HG03135 (cell line): Measurements from ENCODE around the gene PITPNM1.
"Not testable (repeated sequence)": the region's sequence is repeated elsewhere in the genome, so short reads cannot be mapped to it uniquely, and the experiment has no call there.

Source experiments
- ATAC-seq: cut with Tn5 transposase; IDR thresholded peaks from one replicate; pipeline ENCODE4 v1.9.1; 2021; ENCODE audit warnings: mild to moderate bottlenecking, moderate library complexity; ENCODE audit not compliant: unreplicated experiment

Gene PITPNM1

DNA sequence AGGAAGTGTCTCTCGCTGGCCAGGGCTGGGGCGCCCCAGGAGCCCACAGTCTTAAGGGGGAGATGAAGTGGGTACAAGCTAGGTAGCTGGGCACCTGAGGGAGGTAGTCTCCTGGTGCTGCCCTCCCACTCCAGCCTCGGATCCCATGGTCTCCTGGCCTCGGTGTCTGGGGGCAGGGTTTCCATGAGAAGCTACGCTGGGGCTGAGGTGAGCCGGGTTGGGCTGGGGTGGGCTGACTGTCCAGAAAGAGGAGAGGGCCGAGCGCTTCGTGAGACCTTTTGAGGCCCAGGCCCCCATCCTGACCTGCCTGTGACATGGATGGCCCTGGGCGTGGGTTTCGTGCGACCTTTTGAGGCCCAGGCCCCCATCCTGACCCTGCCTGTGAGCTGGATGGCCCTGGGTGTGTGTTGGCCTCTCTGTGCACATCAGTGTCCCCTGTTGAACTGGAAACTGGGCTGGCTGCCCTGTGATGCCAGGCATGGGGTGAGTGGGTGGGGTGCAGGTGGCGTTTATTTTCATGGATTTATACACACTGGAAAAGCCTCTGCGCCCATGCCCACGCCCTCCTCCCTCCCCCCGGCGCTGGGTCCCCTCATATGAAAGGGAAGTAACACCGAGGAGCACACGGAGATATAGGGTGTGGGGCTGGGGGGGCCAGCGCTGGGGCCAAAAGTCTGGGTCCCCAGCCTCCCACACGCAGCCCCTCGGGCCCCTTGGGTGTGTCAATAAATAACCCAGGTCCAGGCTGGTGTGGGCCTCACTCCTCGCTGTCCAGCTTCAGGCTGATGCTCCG, 13.7 kb downstream of the PITPNM1 start:
- no peak for ATAC-seq

DNA sequence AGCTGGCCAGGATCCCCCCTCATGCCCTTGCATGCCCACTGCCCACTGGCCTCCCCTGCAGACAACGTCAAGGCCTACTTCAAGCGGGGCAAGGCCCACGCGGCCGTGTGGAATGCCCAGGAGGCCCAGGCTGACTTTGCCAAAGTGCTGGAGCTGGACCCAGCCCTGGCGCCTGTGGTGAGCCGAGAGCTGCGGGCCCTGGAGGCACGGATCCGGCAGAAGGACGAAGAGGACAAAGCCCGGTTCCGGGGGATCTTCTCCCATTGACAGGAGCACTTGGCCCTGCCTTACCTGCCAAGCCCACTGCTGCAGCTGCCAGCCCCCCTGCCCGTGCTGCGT, 14.5 kb downstream of the PITPNM1 start:
- ATAC-seq: no peak

DNA sequence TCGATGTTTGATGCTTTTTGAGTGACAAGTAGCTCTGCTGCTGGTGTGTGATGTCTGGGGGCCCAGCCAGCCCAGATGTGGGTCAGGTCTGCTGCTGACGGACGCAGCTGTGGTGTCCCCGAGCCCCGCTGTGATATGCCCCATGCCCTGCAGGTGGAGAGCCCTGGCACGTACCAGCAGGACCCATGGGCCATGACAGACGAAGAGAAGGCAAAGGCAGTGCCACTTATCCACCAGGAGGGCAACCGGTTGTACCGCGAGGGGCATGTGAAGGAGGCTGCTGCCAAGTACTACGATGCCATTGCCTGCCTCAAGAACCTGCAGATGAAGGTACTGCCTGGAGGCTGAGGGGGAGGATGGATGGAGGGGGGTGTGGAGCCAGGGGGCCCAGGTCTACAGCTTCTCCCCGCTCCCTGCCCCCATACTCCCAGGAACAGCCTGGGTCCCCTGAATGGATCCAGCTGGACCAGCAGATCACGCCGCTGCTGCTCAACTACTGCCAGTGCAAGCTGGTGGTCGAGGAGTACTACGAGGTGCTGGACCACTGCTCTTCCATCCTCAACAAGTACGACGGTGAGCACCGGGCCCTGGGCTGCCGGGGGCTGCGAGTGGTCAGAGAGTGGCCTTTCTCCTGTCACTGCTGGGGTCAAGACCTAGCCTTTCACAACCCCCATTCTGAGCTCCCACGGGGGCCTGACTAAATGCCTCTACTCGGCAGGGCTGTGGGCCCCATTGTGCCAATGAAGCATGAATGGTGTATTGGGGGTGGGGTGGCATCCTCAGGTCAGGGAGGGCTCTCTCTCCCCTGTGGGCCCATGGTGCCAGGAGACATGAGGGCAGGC, 15.1 kb downstream of the PITPNM1 start:
- no peak for ATAC-seq

DNA sequence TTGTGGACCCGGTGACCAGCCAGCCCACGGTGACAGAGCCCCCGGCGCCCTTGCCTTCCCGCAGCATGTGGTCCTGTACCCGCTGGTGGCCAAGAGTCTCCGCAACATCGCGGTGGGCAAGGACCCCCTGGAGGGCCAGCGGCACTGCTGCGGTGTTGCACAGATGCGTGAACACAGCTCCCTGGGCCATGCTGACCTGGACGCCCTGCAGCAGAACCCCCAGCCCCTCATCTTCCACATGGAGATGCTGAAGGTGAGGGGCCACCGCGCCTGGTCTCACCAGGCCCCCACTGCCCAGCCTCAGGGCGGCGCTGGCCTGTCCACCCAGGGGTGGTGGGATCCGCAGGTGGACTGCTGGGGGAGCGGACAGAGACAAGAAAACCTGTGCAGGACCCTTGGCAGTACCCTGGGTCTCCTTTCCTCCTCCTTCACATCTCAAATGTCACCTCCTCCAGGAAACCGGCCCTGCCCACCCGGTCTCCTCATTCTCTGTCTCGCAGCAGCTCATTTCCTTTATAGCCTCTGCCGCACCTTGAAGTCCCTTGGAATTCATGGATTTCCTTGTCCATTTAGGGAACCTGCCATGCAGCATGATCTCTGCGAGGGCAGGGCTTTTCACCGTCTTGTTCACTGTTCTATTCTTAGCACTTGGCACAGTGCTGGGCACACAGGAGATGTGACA, 15.8 kb downstream of the PITPNM1 start:
- no peak for ATAC-seq

DNA sequence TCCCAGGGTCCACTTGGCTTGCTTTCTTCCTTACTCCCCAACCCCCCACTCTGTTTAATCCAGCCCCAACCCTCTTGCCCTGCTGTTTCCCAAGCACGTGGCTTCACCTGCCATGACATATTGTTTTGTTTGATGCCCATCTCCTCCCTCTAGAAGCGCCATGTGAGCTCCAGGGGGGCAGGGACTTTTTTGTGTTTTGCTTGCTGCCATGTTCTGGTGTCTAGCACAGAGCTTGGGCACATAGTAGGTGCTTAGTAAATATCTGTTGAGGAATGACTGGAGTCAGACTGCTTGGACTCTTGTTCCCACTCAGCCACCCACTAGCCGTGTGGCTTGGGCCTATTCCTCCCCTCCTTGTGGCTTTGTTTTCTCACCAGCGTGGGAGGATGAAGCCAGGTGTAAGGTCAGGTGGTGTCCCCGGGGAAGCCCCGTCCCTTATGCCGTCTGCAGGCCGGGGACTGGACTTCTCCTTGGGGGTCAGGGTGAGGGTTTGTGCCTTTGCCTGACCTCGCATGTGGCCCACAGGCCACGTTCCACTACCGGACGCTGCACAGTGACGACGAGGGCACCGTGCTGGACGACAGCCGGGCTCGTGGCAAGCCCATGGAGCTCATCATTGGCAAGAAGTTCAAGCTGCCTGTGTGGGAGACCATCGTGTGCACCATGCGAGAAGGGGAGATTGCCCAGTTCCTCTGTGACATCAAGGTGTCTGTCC, 18.5 kb downstream of the PITPNM1 start:
- ATAC-seq: no peak

DNA sequence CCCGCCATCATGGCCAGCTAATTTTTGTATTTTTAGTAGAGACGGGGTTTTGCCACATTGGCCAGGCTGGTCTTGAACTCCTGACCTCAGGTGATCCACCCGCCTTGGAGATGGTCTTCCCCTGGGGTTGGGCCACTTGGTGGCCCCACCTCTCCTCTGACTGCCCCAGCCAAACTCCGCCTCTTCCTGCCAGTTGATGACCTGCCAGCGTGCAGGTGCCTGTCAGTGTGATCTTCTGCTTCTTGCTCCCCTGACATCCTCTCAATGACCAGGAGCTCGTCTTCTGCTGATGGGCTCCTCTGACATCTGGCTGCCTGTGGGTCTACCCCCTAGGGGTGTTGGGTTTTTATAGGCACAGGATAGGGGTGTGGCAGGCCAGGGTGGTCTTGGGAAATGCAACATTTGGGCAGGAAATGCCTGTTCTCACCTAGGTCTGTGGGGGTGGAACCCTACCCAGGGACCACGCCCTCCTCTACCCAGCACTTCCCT, 19.2 kb downstream of the PITPNM1 start:
- not testable (repeated sequence) for ATAC-seq

DNA sequence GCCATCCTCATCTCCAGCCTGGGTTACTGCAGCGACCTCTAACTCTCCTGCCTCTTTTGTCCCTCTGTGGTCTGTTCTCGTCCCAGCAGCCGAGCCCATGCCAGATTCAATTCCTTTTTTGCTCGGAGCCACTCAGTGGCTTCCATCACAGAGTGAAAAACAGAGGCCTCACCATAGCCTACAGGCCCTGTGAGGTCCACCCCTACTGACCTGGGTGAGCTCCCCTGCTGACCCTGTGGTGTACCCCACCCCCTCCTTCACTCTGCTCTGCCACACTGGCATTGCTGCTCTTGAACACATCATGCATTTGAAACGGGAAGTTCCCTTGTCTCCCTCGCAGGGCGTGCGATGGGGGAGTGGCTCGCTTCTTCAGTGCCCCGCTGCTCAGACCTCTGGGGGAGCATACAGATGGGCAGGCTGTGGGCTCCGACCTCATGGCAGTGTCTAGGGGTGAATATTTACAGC, 20.3 kb downstream of the PITPNM1 start:
- ATAC-seq: no peak

DNA sequence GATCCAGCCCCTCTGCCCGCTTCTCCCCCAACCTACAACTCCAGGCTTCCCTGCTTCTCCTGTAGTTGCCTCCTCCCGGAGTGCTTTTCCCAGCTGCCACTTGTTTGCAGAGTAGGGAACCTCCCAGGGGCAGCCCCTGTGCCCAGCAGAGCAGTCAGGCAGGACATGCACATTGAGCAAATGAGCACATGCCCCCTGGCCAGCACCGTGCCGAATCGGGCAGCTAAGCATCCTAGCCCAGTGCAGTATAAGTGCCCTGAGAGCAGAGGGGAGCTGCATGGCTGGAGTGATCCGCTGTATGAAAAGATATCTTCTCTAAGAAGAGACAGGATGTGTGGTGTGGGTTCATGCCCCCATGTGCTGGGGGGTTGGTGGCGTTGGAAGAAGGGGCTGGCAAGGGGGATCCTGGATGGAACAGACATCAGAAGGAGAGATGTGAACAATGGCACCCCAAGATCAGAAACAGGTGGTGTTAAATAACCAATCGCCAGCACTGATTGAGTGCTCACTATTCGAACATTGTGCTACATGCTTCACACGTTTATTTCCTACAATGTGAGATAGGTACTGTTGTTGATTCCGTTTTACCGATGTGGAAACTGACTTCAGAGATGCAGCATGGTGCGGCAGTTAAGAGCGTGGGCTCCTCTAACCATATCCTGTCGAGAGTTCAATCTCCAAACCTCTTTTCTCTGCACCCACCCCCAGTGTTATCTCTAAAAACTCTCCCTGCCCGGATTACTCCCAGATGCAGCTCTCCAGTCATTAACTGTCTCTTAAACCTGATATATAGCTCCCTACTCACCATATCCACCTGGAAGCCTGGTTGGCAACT, 21.1 kb downstream of the PITPNM1 start:
- ATAC-seq: no peak

DNA sequence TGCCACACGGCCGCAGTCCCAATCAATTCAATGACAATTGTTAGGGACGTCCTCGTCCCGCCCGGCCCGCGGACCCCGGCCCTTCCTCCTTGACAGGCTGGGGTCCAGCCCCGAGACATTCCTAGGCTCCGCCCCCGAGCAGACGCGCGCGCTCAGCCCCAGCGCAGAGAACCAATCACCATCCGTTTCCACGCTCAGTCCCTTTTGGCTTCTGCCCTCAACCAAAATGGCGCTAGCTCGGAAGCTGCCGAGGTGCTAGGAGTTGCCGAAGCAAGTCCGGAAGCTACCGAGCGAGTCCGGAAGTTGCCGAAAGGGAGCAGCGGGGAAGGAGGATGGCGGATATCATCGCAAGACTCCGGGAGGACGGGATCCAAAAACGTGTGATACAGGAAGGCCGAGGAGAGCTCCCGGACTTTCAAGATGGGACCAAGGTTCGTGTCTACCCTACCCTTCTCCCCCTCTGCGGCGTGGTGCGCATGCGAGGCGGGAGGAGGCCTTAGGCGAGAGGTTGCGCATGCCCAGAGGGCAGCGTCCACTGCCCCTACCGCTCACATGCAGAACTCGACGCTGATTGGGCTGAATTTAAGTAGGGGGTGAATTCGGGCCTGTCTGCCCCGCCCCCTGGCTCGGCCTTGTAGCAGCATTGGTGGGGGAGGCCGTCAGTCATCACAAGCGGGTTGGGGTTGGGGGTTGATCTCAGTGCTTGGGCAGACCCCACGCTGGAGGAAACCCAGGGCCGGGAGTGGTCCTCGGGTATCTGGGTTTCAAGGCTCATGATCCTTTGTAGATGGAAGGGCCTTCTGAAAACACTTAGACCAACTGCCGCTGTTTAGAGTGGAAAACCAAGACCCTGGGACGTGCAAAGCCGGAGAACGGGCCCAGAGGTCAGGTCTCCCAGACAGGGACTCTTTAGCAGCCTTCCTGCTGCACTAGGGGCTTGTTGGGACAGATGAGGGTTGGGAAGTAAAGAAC, 22.1 kb downstream of the PITPNM1 start, which contains the start of gene AIP:
Gene AIP (plus strand): TSS at position 200 of the 972 bp plus-strand sequence. CDS start 133 bp downstream, at position 333.
- ATAC-seq: peak; percentile 72

DNA sequence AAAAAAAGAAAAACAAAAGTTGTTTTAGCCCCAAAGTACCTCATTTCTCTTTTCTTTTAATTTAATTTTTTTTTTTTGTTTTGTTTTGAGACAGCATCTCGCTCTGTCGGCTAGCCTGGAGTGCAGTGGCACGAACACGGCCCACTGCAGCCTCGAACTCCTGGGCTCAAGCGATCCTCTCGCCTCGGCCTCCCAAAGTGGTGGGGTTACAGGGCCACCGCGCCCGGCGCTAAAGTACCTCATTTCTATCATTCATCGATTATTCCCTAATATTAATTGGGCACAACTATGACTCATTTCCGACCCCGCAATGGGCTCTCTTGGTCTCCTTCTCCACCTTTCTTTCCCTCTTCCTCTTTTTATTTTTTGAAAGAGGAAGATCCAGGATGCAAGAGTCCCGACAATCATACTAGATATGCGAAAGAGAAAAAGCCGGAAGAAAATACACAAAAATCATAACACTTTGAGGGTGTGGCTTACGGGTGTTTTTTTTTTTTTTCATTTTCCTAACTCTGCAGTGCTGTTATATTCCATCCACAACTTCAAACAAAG, 22.8 kb downstream of the PITPNM1 start:
- ATAC-seq: peak; percentile 4

DNA sequence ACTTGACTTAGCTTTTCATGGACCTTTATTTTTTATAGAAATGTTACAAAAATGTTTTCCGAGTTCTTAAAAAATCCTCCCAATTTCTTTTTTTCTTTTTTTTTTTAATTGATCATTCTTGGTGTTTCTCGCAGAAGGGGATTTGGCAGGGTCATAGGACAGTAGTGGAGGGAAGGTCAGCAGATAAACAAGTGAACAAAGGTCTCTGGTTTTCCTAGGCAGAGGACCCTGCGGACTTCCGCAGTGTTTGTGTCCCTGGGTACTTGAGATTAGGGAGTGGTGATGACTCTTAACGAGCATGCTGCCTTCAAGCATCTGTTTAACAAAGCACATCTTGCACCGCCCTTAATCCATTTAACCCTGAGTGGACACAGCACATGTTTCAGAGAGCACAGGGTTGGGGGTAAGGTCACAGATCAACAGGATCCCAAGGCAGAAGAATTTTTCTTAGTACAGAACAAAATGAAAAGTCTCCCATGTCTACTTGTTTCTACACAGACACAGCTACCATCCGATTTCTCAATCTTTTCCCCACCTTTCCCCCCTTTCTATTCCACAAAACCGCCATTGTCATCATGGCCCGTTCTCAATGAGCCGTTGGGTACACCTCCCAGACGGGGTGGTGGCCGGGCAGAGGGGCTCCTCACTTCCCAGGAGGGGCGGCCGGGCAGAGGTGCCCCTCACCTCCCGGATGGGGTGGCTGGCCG, 27.7 kb downstream of the PITPNM1 start:
- not testable (repeated sequence) for ATAC-seq

DNA sequence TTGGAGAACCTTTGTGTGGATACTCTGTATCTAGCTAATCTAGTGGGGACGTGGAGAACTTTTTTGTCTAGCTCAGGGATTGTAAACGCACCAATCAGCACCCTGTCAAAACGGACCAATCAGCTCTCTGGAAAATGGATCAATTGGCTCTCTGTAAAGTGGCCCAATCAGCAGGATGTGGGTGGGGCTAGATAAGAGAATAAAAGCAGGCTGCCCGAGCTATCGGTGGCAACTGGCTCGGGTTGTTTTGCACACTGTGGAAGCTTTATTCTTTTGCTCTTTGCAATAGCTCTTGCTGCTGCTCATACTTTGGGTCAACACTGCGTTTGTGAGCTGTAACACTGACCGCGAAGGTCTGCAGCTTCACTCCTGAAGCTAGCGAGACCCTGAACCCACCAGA, 28.5 kb downstream of the PITPNM1 start:
- not testable (repeated sequence) for ATAC-seq

DNA sequence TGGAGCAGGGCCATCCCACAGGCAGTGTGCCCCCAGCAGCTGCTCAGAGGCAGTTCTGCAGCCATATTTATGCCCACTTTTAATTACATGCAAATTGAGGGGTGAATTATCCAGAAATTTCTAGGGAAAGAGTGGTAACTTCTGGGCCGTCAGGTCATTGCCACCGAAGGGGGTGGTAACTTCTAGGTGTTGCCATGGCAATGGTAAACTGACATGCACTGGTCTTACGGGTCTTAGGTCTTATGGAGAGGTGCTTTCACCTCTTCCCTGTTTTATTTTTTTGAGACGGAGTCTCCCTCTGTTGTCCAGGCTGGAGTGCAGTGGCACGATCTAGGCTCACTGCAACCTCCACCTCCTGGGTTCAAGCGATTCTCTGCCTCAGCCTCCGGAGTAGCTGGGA, 32.3 kb downstream of the PITPNM1 start:
- no peak for ATAC-seq

DNA sequence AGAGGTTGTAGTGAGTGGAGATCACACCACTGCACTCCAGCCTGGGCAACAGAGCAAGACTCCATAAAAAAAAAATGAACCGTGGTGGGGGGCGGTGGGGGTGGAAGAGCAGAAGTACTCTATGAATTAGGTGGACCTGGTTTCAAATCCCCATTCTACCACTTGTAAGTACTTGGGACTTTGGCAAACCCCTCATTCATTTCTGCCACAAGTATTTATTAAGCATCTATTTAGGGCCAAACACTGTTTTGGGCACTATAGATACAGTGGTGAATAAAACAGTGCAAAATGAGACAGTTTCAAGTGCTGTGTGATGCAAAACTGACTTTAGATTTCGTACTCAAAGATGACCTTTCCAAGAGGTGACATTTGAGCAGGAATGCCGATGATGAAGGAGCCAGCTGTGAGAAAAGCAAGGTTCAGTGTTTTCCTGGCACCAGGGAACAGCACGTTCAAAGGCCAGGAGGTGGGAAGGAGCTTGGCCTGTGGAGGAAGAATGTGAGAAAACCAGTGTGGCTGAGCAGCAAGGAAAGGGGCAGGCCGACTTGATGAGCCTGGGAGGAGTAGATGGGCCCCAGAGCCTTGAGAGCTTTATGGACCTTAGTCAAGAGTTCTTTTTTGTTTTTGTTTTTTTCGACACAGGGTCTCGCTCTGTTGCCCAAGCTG, 34.7 kb downstream of the PITPNM1 start:
- no peak for ATAC-seq

DNA sequence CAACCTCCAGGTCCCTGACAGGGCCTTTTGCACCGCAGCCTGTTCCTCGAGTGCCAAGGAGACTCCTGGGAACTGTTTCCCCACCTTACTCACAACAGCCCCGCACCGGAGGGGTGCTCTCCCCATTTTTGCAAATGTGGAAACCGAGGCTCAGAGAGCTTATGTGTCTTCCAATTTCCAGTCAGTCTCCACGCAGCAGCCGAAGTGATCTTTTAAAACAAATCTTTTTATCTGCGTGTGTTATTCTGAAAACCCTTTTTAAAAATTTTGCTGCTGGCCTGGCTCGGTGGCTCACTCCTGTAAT, 35.7 kb downstream of the PITPNM1 start:
- ATAC-seq: no peak

DNA sequence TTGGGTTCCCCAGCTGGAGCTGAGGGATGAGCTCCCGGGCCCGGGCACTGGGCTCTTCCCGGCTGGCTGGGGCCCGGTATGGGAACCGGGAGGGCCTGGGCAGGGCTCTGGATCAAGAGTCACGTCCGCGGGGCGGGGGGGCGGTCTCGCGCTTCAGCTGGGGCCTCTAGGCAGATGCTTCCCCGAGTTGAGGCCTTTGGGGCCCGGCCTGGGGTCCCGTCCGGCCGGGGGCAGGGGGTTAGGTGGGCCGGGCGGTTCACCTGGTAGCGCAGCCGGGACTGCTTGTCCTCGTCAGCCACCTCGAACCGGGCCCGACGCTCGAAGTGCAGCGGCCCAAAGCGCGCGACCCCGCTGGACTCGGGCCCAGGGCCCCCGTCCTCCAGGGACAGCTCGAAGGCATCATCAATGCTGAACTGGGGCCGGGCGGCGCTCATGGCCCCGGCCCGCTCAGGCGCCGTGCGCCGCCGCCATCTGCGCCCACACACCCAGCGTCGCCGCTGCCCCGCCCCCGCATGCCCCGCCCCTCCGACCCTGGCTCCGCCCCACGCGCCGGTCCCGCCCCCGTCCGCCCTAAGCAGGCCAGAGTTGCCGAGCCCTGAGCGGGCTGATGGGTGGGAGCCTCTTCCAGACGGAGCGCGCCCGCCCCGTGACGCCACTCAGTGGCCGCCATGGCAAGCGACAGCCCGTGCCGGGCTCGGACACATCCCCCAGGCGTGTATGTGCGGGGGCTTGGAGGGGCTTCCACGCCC, 36.2 kb downstream of the PITPNM1 start, which contains the start of gene TMEM134:
Gene TMEM134 (minus strand): TSS at position 493 of the 749 bp plus-strand sequence. CDS start 59 bp downstream, at position 434.
- ATAC-seq: peak; percentile 65

DNA sequence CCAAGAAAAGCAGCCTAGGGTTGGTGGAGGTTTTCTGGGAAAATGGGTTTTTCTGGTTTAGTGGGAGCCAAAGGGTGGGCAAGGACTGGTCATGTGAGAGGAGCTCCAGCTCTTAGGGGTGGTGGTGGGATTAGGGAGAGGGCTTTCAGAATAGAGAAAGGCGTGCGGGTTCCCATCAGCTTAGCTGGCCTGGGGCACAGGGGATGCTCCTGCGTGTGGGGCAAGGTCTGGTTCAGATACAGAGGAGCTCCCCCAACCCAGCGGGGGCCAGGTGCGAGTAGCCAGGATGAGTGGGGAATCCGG, 36.8 kb downstream of the PITPNM1 start:
- ATAC-seq: no peak
